Fibroblast of villous mesenchyme (primary cell): ENCODE measurements around the gene KIFAP3. TPM values are rescaled to one million over a fixed set of nuclear protein-coding genes. Genes with fewer than 3 reads are reported as not detected.

ENCODE experiments used
- DNase-seq: peaks from one replicate; pipeline ENCODE4 v3.0.0-alpha.2; 2010; ENCODE audit warnings: low read depth
- H3K4me3 ChIP-seq: 2 replicates; pipeline ENCODE4 v1.5.1; 2011; ENCODE audit warnings: low read depth, mild to moderate bottlenecking, low read length
- total RNA-seq: library from RNA; depleted of rRNA; stranded (reverse); fragments of >200 nt; gene quantifications from 2 replicates; pipeline ENCODE4 v1.2.3, GENCODE V29; 2012
- TF ChIP-seq, protein P1 (sequence below): IDR thresholded peaks from 2 replicates; pipeline ENCODE4 v1.5.1; 2012; ENCODE audit warnings: low read depth, mild to moderate bottlenecking, low read length; ENCODE audit not compliant: insufficient read depth

The KIFAP3 gene
- total RNA-seq, 1 donor: 38.9 TPM

- TF ChIP-seq, protein P1, sequence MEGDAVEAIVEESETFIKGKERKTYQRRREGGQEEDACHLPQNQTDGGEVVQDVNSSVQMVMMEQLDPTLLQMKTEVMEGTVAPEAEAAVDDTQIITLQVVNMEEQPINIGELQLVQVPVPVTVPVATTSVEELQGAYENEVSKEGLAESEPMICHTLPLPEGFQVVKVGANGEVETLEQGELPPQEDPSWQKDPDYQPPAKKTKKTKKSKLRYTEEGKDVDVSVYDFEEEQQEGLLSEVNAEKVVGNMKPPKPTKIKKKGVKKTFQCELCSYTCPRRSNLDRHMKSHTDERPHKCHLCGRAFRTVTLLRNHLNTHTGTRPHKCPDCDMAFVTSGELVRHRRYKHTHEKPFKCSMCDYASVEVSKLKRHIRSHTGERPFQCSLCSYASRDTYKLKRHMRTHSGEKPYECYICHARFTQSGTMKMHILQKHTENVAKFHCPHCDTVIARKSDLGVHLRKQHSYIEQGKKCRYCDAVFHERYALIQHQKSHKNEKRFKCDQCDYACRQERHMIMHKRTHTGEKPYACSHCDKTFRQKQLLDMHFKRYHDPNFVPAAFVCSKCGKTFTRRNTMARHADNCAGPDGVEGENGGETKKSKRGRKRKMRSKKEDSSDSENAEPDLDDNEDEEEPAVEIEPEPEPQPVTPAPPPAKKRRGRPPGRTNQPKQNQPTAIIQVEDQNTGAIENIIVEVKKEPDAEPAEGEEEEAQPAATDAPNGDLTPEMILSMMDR: no peak
- no peak overlapping the region for H3K4me3 ChIP-seq
- DNase-seq: no peak
These were observed 140.3 kb downstream of the KIFAP3 start for GRCh38 chr1:169933984-169934725.

GRCh38 chr1:169931795-169932231 is 142.7 kb downstream of the KIFAP3 start:
- TF ChIP-seq, protein P1: no peak
- H3K4me3 ChIP-seq: no peak overlapping the region
- DNase-seq: peak; percentile 7

DNA sequence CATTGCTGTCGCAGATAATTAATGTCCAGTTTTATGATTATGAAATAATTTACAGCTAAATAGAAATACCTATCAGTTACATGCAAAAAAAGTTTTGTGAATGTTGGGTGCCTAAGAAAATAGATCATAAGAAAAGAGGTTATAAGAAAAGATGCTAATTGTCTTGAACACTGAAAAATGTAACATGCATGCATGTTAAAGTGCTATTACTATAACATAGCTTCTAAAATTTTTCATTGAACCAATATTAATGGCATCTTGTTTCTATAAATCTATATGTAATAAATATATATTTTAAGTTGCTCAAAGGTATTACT is 145.3 kb downstream of the KIFAP3 start:
- TF ChIP-seq, protein P1: no peak
- DNase-seq: no peak
- no peak overlapping the region for H3K4me3 ChIP-seq

DNA sequence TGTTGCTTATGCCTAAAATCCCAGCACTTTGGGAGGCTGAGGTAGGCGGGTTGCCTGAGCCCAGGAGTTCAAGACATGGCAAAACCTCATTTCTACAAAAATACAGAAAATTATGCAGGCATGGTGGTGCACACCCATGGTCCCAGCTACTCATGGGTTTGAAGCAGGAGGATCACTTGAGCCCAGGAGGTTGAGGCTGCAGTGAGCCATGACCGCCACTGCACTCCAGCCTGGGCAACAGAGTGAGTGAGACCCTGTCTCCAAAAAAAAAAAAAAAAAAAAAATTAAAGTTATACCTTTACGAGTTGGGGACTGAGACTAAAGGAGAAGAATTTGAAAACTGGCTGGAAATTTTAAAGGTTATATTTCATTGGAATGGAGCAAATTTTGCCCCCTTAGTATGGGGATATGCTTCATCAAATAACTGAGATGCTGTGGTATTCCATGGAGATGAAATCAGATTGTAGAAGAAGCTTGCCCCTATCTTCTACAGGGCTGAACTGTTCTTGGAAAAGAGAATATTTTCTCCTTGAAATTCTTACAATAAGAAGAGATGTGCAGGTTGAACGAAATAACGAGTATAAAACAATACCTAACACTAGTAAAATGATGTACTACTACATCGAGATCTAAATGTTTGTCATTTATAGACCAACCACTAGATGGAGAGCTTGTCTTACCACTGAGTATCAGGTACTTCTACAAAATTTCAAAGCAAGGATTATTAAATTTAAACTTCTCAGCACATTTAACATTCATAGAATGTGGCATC is 145.9 kb downstream of the KIFAP3 start:
- TF ChIP-seq, protein P1: peak; percentile 66
- H3K4me3 ChIP-seq: no peak overlapping the region
- peak; percentile 59 for DNase-seq

DNA sequence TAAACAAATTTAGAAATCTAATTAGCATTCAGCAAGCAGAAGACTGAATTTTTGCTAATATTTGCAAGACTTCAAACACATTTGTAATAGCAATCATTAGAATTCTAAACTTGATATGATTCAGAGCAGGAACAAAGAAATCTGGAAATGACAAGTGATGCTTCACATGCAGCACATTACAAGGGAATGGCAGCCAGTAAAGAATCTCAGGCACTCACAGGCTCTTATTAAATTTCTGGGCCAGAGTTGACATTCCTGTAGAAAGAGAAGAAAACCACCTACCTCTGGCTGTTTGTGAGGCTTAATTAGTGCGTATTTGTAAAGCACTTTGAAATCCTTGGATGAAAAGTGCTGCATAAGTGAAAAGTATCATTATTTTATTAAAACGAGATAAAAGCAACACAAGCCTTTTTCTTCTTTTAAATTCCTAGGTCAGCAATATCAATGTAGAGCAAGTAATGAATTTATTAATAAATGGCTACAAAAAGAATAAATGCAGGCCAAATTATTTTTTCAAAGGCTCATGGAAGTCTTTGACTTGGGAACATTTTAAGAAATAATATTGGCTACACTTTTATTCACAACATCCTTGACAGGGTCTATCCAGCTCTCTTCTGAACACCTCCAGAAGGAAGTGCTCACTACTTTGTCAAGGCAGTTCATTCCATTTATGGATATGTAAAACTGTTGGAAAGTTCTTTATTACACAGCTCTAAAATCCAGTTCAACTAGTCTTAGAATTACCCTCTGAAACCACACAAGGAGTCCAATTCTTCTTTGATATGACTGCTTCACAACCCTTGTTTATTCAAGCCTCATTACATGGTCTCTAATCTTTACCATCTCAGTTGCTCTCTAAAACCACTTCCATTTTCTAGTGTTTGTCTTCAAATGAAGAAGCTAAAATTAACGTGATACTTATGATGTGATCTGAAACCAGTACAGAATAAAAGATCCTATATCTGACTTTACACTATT is 148.7 kb downstream of the KIFAP3 start:
- DNase-seq: no peak
- H3K4me3 ChIP-seq: no peak overlapping the region
- TF ChIP-seq, protein P1: no peak

GRCh38 chr1:169924829-169925228 is 149.7 kb downstream of the KIFAP3 start:
- no peak for DNase-seq
- TF ChIP-seq, protein P1: no peak
- H3K4me3 ChIP-seq: no peak overlapping the region
